Activated CD4-positive, alpha-beta T cell treated with anti-CD3 and anti-CD28 coated beads for 24 hours (primary cell): ENCODE results near the gene LAMTOR2.

Experiments
- DNase-seq, 2 donors: peaks; one replicate each; pipeline ENCODE4 v3.0.0-alpha.2; 2020; ENCODE audit warnings: low read depth in 2 of 2

LAMTOR2 gene

DNA sequence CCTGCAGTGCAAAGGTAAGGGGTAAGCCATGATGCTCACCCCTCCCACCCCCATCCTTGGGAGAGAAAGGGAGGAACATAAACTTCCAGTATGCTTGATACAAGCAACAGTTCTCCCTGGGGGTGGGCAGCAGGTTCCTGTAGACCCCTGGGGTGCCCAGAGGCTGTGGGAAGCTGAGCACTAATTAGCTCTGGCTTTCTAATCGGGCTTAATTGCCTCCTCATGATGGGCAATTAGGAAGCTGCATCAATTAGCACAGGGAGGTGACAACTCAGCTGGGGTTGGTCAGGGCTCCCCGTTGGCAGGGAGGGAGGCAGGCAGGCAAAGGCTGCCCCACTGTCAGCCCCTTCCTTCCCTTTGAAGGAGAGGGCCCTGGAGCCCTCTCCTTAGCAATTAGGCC is 44.2 kb downstream of the LAMTOR2 start:
- DNase-seq, result no peak

- DNase-seq, result no peak
Observed at GRCh38 chr1:156099282-156099681, 44.7 kb downstream of the LAMTOR2 start.

DNA sequence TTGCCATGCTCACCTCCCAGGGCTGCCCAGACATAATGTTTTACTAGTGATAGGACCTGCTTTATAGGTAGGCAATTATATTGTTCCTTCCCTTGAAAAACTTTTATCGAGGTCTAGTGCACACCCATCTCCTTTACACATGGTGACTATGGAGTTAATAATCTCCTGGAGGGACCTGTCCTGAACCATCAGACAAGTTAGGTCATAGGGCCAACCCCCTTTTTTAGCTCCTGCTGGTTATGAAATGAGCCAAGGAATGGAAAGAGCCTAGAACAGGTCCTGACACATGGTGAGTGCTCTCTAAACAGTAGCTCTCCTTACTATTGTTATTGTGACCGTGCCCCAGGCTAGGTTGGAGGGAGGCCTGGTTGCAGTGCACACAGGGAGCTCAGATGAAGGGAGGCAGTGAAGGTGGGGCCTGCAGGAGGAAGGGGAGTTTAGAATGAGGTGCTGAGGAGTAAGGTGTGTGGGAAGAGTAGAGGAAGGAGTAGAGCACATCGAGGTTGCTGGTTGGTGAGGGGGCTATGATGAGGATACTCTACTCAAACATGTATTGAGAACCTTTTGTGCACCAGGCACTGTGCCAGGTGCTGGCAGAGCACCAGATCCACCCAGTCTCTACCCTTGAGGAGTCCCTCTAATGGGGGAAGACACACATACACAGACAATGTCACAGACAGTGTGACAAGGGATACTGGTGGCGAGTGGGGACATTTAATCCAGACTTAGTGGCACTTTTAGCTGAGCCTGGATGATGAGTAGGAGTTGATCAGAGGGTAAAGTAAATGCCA is 45.8 kb downstream of the LAMTOR2 start:
- no peak for DNase-seq

DNA sequence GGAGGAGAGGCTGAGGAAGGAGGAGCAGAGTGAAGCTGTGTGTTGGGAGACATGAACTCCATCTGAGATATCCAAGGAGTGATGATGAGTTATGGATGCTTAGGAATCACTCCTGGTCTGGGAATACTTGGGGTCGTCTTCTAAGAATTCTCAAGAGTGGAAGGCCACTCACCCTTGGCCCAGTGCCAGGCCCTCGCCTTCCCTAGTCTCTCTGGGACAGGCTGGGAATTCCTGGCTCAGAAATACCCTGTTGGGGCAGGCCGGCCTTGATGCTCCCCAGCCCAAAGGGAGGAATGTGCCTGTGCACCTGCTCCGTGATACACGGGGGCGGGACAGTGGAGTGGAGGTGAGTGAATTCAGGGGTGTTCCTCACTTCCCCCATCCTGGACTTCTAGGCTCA is 47.3 kb downstream of the LAMTOR2 start:
- no peak for DNase-seq

DNA sequence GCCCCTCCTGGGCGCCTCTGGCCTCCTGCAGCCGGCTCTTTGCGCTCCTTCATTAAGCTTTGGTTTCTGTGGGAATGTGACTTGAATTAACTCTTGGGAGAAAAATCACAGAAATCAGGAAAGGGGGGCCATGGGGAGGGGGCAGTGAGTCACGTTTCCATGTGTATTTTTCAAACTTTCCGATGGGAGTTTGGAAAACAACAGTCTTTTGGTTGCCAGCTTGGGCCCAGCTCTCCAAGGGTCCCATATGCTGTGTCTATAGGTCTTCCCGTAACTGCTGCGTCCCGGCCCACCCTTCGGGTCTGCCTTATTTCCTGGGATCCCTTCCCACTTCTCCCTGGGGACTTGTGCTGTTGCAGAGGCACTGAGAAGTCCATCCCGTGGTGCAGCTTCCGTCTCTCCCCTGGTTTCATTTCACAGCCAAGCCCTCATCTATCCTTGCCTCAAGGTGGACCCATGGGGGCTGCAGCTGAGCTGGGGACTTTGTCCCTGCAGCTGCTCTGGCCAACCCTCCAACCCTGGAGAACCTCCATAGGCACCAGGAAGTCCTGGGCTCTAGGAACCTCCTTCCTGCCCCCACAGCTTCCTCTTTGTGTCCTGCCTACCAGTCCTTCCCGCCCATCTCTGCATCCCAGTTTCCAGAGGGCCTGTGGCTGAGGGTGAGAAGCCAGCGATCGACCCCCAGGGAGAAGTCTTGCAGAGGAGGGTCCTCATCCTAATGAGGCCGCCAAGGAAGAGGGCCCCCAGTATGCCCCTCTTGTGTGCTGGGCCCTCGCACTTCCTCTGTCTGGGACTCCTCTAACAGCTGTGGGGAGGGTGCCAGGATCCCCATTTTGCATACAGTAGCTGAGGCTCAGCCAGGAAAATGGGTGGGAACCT is 48.3 kb downstream of the LAMTOR2 start:
- DNase-seq, result no peak

- no peak for DNase-seq
Observed at GRCh38 chr1:156103521-156103947, 49.0 kb downstream of the LAMTOR2 start.

DNA sequence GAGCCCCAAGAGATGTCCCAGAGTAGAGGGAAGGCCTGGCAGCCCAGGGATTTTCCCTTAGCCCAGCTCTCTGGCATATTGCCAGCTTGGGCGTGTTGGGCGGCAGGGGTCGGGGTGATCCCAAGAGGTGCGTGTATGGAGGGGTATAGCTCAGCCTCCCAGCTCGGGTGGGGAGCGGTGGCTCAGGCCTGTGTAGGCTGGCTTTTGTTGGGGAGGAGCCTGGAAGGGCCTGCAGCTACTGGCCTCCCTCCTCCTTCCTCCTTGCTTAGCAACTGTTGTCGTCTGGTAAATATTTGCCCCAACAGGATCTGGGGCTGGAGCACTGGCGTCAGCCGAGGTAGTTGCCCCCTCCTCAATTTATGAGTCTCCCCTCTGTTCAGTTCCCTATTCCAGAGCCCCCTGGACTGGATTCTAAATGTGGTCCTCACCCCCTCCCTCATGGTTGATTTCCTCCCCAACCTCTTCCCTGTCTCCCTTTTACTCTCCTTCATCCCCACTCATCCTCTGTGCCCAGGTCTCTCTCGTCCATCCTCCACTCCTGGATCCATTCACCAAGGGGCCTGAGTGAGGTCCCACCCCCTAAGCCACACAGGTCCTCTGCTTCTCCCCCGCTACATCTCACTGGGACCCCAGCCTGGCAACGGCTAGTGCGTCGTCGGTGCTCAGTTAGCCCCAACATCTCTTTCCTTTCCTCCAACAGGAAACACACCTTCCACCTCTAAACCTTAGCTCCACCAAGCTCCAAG is 49.7 kb downstream of the LAMTOR2 start:
- no peak for DNase-seq

DNA sequence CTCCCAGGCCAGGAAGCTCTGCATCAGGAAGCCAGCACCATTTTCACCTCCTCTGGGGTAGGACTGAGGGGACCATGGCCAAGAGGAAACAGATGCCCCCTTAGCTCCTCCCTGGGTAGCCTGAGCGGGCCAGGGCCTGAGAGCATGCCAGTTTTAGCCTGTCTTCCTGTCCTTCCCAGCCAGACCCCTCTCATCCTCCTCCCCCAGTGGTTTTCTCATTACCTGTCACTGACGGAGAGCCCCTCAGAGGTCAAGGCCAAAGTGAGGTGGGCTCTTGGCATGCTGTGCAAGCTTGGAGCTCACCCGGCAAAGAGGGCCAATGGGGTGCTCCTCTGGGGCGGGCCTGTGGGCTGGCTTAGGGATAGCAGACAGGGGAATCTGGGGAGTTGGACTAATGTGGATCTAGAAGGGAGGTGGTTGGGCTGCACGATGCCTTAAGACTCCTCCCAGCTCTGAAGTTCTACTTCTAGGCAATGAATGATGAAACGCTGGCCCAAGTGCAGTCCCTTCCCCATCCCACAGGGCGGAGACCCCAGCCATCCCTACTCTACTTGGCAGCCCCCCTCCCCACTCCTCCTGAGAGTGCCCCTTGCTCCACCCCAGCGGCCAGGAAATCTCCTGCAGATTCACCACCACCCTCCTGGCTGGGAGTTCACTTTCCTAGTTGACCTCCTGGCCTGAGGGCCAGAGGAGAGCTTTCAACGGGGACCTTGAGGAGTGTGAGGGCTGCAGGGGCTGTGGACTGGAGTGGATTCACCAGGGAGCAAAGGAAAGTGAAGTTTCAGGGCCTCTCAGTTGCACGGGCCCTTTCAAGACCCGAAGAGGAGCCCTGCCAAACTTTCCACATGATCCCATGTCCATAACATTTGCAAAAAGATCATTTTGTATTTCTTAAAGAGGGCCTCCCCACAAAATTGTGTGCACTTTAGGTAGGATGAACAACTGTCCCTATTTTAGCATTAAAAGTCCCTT is 50.6 kb downstream of the LAMTOR2 start:
- no peak for DNase-seq

DNA sequence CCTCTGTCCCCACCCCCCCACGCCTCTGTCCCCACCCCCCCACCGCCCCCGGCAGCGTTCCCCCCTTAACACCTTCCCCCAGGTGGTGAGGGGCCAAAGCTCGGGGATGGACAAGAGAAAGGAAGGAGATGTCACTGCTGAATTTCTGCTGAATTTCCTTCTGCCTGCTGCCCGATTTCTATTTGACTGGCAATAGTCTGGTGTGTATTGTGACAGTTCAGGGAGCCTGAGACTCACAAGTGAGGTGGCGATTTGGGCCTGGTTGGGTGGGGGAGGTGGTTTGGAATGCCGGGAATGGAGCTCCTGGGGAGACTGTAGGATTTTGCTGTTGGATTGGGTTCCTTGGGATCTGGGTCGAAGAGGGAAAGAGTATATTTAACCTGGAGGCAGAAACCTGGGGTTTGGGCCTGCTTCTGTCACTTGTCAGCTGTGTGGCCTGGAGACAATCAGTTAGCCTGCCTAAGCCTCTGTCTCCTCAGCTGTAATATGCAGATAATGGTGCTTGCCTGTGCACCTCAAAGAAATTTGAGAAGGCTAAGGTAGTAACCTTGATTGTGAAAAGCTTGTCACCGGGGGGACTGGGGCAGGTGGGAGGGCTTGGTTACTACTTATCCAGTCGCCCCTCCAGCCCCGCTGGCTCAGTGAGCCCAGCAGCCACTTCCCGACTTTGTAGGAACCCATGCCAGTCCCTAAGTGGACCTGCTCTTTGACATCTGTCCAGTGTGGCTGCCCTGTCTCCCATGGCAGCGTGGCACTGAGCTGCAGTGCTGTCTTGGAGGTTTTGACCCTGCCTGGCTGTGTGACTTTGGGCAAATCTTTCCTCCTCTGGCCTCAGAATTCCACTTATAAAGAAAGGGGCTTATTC is 52.3 kb downstream of the LAMTOR2 start:
- DNase-seq, result no peak

DNA sequence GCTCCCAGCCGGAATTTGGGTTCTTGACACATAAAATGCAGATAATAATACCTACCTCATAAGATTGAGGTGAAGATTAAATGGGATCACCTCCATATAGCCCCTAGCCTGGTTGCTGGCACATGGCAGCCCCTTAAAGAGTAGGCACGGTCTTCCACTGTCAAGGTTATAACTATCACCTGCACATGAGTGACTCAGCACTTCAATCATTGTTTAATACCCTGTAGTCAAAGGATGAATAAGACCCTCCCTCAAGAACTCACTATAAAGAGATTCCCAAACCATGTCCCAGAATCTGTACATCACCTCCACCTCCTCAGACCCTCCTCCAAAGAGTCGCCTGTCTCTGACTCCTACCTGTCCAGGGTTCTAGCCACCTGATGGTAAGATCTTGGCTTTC is 53.5 kb downstream of the LAMTOR2 start:
- no peak for DNase-seq
